GM21360 (cell line): Measurements from ENCODE around the gene IGBP1.
"Not testable (repeated sequence)": the region's sequence is repeated elsewhere in the genome, so short reads cannot be mapped to it uniquely, and the experiment has no call there.

Source experiments
- ATAC-seq: cut with Tn5 transposase; IDR thresholded peaks from one replicate; pipeline ENCODE4 v1.9.1; 2021; ENCODE audit warnings: mild to moderate bottlenecking, moderate library complexity; ENCODE audit not compliant: unreplicated experiment

IGBP1 gene

DNA sequence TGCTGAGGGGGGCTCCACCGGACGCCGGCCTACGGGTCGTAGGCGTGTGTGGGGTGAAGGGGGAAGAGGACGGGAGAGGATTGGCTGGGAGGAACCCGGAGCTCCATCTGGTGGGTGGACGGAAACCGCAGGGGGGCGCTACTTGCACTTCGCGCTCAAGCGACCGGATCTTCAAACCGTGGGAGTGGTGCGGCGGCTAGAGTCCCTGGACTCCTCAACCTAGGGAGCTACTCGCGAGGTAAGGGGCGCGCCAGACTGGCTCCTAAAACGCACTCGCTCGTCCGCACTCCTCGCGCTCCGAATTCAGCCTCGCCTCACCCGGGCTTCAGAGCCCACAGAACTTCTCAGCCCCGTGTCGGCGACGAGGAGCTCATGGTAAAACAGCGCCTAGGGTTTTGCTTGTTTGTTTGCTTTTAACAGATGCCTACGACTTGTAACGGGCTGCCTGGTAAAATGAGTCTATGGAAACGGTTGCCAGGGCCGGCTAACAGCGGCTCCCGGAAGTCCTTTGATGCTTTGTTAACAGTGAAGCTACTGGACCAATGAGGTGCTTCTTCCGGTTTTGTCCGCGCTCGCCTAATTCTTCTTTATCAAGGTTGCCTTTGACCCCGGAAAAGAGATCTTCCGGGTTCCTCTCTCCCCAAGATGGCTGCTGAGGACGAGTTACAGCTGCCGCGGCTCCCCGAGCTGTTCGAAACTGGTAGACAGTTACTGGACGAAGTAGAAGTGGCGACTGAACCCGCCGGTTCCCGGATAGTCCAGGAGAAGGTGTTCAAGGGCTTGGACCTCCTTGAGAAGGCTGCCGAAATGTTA is at the start of gene IGBP1:
Gene IGBP1 (plus strand): TSS at position 145 of the 813 bp plus-strand sequence. CDS start 501 bp downstream, at position 646.
- peak; percentile 82 for ATAC-seq

DNA sequence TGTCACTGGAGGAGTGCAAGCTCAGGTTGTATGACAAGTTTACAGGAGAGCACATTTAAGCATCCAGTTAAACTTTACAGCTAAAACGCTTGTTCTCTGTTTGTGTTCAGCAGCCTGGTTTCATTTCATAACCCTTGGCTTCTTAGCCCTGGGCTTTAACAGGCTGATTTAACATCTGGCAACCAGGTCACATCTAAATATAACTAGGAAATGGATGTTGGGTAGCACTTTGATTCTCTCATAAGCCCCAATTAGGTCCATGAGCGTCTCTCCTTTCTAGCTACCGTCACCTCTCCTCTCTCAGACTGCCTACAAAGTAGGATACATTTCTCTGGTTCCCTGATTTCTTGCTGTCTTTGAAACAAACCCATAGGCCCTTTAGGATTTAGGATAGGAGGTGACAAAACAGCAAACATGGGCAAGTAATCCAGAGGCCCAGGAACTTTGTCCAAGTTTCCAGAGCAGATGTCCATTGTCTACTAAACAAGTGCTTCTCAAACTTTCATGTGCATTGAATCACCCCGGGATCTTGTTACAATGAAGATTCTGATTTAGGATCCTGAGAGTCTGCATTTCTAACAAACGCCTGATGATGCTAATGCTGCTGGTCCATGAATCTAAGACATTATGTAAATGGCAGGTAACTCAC is 48.5 kb upstream of the IGBP1 start:
- no peak for ATAC-seq

DNA sequence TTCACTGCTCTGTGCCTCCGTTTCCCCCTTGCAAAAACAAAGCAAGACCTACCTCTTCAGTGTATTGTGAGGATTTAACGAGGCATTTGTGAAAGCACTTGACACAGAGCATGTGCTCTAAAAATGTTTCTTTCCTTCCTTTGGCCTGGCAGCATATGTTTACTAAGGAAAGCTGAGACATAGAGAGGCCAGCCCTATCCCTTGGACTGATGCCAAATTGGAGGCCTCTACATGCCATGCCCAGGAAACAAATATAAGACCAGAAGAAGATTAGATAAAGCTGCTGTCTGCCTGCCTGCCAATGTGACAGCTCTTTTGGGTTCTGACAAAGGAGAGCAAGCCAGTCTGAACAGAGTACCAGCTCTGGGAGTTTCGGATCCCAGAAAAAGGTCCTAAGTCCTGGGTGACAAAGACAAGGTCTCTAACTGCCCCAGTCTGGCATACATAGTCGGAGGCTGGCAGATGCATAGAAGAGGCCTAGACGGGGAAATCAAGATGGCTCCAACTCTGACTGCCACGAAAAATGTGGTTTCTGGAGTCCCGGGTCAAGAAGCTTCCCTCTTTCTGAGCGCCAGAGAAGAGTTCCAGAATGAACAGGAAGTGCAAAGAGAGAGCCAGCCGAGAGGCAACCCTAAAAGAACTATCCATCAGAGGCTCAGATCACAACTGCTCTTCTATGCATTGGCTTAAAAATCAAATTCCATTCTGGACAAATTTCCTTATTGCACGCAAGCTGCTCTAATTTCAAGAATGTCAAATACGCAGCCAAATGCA is 45.2 kb upstream of the IGBP1 start:
- ATAC-seq = no peak

DNA sequence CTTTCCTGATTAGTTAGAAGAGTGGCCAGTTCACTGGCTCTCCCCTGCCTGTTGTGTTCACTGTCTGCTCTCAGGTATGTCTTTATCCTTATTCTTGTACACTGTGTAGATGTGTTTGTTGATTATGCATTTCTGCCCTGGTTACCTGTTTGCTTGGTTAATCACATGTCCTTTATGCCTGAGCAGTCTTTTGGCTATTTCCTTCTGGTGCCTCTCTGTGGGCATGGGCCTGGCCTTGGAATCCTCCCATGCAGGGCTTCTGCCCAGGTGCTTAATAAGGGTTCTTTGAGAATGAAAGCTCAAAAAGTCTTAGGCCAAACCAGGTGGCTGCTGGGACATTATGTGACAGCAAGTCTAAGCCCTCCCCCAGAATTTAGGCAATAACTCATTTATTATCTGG is 44.5 kb upstream of the IGBP1 start:
- ATAC-seq = no peak

DNA sequence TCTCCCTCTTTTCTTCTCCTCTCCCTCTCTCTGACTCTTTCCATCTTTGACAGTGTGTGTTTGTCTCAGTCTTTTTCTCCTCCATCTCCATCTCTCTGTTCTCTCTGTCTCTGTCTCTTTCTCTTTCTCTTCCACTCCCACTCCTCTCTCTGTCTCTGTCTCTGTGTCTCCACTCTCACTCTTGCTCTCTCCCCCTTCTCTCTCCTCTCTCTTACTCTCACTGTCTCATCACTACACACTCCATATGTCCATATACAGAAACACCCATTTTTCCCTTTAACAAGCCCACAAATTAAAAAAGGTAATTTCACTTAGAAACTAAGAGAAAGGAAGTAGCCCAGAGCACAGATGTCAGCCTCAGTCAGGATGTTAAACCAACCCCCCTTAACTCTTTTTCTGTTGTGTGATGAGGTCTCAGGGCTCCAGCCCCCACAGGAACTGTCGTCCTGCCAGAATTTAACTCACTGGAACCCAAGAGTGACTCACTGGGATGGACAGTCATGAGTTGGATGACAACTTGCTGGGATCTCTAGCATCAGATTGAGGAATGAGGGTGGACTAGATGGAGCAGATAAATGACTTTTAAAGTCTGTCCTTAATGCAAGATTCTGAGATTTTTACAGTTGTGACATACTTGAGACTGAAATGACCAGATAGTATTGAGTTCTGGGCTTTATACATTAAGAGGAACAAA is 43.5 kb upstream of the IGBP1 start:
- no peak for ATAC-seq

DNA sequence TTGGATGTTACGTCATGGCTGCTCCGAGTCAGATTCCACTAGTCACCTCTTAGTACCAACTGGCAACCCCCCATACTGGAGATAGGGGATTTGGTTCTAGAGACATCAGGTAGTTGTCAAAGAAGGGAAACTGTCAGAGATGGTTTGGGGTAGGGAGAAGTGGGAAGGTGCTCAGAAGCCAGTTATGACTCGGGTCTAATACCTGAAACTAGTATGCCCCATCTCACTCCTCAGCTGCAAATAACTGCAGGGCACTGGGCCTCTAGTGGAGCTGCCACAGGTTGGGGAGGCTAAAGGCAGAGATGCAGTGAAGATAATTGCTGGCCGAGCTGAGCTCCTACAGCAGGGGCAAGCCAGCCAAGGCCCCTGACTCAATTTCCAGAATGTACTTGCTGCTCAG is 41.0 kb upstream of the IGBP1 start:
- no peak for ATAC-seq

DNA sequence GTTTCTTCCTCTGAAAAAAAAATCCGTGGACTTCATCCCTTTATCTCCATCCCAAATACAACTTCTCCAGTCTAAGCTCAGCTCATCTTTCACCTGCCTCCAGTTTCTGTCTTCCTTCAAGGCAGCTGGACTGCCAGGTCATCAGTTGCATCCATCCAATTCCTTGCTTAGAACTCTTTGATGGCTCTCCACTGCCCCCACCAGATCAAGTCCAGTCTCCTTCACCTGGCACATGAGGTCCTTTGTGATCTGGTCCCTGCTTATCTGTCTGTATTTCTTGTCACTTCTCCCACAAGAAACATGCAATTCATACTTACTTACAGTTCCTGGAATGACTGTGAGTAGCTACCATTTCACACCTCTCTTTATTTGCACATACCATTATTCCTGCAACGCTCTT is 37.2 kb upstream of the IGBP1 start:
- ATAC-seq = no peak

DNA sequence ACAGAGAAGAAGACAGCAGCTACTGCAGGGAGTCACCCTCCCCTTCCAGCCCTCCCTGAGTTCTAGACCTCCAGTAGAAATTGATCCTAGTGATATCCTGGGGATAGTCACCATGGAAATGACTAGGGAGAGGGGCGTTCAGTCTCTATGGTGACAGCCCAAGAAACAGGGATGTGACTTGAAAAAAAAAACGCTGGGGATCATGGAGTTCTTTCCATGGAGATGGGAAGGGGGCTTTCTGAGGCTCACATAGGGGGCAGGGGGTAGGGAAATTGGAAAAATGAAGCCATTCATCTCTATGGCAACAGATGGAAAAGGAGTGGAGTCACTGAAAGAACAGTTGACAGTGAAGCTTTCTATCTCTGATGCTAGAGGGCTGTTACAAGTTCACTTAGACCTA is 28.0 kb upstream of the IGBP1 start:
- ATAC-seq = no peak

DNA sequence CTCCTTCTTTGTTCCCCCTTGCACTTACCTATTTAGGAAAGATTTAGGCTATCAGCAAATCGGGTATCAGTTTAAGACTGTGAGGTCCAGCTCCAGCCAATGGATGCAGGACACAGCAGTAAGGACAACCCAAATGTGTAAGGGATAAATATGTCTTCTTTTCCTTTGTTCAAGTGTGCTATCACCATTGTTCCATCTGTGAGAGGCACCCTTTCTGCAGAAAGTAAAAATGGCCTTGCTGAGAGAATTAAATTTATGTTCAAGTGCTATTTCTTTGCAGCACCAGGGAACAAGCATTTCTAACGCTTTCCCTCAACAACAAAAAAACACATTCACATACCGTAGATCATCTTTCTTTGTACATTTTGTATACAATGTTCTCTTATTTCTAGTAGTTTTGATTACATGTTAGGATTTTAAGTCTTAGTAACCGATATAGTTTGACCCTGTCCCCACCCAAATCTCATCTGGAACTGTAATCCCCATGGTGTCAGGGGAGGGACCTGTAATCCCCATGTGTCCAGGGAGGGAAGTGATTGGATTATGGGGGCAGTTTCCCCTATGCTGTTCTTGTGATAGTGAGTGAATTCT is 21.7 kb upstream of the IGBP1 start:
- ATAC-seq = not testable (repeated sequence)

DNA sequence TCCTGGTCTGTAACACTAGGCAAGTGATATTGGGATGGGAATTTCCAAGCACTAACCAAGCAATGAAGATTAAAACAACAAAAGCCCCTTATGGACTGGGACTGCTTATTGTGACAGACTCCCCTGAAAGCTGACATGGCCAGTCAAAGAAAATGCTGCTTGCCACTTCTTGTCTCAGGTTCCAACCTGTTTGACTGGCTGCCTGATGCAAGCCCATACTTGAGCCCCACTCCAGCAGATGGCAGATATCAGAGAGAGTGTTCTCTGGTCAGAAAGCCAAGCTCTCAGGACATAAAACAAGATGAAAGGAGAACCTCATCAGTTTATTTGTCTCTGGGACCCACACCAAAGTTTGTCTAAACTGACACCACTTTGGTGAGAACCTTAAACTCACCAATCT is 15.5 kb upstream of the IGBP1 start:
- no peak for ATAC-seq

DNA sequence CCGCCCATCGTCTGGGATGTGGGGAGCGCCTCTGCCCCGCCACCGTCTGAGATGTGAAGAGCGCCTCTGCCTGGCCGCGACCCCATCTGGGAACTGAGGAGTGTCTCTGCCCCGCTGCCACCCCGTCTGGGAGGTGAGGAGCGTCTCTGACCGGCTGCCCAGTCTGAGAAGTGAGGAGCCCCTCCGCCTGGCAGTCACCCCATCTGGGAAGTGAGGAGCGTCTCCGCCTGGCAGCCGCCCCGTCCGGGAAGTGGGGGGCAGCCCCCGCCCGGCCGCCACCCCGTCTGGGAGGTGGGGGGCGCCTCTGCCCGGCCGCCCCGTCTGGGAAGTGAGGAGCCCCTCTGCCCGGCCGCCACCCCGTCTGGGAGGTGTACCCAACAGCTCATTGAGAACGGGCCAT is 10.2 kb upstream of the IGBP1 start:
- ATAC-seq = not testable (repeated sequence)

DNA sequence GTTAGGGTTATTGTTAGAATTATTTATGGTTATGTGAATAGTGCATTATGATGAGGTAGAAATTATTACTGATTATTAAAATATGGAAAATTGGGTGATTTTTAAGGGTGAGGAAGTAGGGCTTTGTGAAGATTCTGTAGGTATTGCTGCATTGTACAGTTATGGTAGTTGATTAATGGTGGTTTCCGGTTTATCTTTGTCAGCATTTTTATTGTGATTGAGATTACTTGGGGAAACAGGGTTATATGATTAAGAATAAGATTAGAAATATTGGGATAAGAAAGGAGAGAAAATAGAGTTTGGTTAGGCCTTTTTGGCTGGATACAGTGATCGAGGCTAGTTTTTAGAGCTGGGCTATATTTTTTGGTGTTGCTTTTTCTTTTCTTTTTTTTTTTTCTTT is 8.6 kb upstream of the IGBP1 start:
- ATAC-seq = no peak

DNA sequence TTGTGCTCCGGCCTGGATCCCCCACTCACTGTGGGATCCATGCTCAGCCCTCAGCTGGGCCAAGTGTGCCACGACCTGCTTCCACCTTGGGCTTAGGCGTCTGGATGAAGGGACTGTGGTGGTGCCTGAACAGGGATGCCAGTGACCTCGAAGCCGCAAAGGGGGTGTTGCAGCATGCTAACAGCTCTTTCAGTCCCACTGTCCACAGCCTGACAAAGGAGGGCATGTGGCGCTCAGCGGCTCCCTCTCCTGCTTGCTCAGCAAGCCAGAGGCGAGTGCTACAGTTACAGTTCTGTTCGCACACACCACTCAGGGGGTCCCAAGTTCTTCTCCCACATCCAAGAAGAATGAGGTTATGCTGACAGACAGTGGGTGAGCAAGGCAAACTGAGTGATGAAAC is 5.2 kb upstream of the IGBP1 start:
- no peak for ATAC-seq

DNA sequence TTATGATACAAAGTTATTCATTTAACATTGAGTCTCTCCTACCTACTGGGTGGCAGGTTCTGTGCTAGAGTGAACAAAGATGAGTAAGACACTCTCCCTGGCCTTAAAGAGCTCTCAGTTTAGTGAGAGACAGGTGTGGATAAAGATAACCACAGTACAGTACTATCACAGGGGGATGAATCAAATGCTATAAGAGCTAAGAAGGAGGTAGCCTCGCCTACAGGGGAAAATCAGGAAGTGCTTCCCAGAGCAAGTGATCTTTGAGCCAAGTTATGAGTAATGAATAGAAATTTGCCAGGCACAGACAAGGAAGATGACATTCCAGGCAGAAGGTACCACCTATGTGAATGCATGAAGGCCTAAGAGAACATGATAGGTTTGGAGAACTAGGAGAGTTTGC is 3.4 kb upstream of the IGBP1 start:
- ATAC-seq = no peak

DNA sequence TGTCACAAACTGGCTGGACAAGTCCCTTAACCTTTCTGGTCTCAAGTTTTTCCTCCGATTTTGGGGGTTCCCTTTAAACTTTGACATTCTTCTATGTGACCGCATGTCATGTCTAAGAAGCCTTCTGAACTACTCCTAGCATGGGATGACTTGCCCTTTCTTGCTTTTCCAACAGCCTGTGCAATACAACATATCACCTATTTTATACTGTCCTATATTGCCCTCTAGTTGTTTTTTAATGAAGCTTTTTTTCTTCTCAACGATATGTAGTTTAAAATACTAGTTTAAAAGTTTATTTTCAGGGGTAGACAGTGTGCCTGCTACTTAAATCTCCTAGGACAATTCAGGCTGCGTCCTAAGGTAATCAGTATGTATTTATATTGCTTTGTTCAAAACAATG is 1.0 kb upstream of the IGBP1 start:
- no peak for ATAC-seq

DNA sequence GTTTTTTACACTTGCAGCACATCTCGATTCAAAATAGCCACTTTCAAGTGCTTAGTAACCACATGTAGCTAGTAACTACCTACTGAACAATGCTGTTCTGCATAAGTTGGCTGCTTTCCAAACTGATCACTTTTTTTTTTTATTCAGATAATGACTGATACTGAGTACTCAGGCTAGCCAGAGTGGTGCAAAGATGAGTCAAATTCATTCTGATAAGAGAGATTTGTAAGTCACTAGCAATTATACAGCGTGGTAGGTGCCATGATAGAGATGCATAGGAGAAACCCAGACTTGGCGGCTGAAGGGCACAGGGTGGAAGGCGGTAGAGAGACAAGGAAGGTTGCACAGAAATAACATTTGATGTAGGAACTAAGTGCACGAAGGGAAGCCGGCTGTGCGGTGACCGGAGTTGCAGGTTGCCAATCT is 357 bp upstream of the IGBP1 start:
- ATAC-seq = peak; percentile 35

DNA sequence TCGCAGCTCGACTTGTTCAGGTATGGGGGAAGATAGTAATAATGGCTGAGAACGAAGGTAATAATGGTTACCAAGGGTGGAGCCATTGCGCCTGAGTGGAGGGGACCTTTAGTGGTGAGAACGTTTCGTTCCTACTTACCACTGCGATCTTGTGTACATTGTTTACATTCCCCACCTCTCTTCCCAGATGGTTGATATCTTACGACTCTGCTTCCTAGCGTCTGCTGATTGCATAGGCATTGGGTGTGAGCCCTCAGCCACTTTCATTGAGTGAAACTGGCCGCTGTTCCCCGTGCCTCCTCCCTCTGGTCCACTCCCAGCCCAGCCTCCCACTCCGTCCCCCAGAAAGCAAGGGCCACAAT is 850 bp downstream of the IGBP1 start:
- no peak for ATAC-seq

DNA sequence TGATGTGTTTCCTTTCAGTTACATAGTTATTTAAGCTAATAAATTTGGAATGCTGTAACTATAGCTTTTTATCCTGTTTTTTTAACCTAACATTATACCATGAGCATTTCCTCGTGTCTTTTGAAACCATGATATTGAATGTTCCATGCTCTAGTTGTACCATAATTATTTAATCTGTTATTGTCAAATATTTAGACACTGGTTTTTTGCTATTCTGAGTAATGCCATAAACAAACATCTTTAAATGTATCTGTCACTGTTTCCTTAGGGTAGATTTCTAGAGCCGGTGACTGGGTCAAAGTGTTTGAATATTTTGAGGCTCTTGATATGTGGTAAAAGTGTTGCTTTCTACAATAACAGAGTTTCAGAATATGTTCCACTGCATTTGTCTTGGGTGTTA is 5.4 kb downstream of the IGBP1 start:
- ATAC-seq = no peak

DNA sequence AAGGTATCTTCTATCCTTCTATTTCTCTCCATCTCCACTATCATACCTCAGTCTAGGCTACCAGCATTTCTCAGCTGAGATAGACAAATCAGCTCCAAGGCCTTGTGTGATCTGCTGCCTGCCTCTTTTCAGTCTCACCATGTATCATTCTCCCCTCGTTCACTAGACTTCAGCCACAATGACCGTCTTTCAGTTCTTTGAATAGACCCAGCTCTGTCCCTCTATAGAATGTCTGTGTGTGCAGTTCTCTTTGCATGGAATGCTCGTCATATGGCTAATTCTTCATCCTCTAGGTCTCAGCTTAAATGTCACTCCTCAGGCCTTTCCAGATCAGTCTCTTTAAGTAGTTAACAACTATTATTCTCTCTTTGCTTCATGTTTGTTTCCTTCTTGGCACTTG is 6.5 kb downstream of the IGBP1 start:
- ATAC-seq = no peak

DNA sequence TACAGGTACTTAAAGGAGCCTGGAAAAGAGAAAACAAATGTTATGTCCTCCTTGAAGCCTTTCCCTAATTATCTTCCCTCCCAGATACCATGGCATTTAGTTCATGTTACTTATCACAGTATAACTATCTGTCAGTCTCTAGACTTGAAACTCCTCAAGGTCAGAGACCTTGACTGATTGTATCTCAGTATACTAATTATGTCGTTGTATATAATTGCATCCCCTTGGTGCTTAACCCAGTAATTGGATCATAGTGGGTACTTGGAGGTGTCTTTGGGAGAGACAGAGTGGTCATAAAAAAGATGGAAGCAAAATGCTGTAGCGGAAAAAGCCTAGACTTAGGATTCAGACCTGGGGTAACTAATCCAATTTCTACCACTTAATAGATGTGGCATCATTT is 8.1 kb downstream of the IGBP1 start:
- no peak for ATAC-seq
